Measurements from ENCODE around the gene EPHA3. TPM values are rescaled to one million over a fixed set of nuclear protein-coding genes. Genes with fewer than 3 reads are reported as not detected.

The EPHA3 gene
- total RNA-seq, 4 donors from 2014 or later = 0.53 to 3.3 (median 0.88) TPM

DNA sequence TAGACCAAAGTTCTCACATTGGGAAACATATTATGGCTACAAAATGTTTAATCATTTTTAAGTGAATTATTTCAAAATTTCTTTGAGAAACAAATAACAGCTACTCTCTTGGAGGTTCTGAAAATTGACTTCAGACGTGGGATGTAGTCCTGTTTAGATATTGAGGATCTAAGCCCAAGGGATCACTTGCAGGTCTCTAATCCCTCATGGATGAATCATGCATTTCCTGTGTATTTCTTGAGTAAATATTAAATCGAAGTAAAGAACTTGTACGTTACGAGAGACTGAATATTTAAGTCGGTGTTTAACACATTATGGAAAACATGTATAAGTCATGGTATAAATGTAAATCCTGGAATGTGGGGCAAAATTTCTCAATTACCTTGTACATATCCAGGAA, 119.8 kb downstream of the EPHA3 start:
- no peak for DNase-seq
- no peak overlapping the region for H3K4me3 ChIP-seq
- H3K4me1 ChIP-seq = no peaks in the 10 kb centered on the region
- TF ChIP-seq, protein P1, sequence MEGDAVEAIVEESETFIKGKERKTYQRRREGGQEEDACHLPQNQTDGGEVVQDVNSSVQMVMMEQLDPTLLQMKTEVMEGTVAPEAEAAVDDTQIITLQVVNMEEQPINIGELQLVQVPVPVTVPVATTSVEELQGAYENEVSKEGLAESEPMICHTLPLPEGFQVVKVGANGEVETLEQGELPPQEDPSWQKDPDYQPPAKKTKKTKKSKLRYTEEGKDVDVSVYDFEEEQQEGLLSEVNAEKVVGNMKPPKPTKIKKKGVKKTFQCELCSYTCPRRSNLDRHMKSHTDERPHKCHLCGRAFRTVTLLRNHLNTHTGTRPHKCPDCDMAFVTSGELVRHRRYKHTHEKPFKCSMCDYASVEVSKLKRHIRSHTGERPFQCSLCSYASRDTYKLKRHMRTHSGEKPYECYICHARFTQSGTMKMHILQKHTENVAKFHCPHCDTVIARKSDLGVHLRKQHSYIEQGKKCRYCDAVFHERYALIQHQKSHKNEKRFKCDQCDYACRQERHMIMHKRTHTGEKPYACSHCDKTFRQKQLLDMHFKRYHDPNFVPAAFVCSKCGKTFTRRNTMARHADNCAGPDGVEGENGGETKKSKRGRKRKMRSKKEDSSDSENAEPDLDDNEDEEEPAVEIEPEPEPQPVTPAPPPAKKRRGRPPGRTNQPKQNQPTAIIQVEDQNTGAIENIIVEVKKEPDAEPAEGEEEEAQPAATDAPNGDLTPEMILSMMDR (IDR thresholded peaks at IDR 0.05) = no peak
- H3K9me3 ChIP-seq = no peaks in the 10 kb centered on the region
- no peak overlapping the region for H3K27ac ChIP-seq
- H3K36me3 ChIP-seq = no peaks in the 10 kb centered on the region
- H3K27me3 ChIP-seq = no peaks in the 10 kb centered on the region

DNA sequence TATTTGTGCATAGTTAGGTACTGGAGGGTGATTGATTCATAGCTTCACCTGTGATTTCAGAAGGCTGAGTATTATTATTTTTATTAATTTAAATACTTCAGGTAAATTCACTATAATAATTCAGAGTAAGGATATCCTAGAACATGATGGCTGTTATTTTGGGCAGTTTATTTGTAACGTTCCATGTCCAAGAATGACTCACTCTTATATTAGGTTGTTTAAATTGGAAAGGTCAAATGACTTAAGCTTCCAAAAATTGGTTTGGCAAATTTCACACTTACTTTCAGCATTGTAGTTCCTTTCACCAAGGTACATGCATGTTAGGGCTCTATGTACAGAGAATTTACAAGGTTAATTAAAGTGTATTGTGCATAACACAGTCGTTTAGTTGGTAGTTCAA, 120.2 kb downstream of the EPHA3 start:
- Histone ChIP-seq H3K36me3 (no peaks in the 10 kb centered on the region), H3K27ac (no peak overlapping the region), H3K4me1 (no peaks in the 10 kb centered on the region), H3K9me3 (no peaks in the 10 kb centered on the region), H3K27me3 (no peaks in the 10 kb centered on the region), H3K4me3 (no peak overlapping the region)
- TF ChIP-seq, protein P1 (IDR thresholded peaks at IDR 0.05) = no peak
- TF ChIP-seq POLR2A (IDR thresholded peaks at IDR 0.05) = no peak
- DNase-seq = no peak

DNA sequence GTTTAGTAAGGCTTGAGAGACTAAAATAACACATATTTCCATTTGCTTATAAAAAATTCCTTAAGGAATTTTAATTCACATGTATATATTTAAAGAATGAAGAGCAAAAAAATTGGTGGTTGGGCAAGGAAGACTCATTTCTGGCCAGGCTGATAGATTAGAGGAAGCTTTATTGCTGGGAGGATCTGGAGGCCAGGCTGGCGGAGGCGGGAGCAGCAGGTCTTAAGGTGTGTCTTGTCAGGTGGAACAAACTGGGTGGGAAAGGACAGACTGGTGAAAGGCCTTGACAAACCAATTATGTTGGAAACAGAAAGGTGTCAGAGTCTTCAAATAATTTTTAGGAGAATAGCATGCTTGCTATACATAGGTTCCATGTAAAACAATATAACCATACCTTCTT, 124.7 kb downstream of the EPHA3 start:
- Histone ChIP-seq H3K27me3 (no peaks in the 10 kb centered on the region), H3K27ac (no peak overlapping the region), H3K4me1 (no peaks in the 10 kb centered on the region), H3K4me3 (no peak overlapping the region), H3K9me3 (no peaks in the 10 kb centered on the region), H3K36me3 (no peaks in the 10 kb centered on the region)
- TF ChIP-seq POLR2A (IDR thresholded peaks at IDR 0.05) = no peak
- TF ChIP-seq, protein P1 (IDR thresholded peaks at IDR 0.05) = no peak
- no peak for DNase-seq

DNA sequence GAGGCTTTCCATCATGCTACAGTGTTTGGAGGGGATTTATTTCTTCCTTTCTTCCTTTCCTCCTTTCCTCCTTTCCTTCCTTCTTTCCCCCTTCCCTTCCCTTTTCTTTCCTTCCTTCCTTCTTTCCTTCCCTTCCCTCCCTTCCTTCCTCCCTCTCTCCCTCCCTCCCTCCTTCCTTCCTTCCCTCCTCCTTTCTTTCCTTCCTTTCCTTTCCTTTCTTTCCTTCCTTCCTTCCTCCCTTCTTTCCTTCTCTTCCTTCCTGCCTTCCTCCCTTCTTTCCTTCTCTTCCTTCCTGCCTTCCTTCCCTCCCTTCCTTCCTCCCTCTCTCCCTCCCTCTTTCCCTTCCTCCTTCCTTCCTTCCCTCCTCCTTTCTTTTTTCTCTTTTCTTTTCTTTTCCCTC, 127.2 kb downstream of the EPHA3 start:
- no peak overlapping the region for H3K27ac ChIP-seq
- no peaks in the 10 kb centered on the region for H3K4me1 ChIP-seq
- DNase-seq = no peak
- H3K9me3 ChIP-seq = no peaks in the 10 kb centered on the region
- H3K4me3 ChIP-seq = no peak overlapping the region
- H3K27me3 ChIP-seq = no peaks in the 10 kb centered on the region
- H3K36me3 ChIP-seq = no peaks in the 10 kb centered on the region
- TF ChIP-seq POLR2A (IDR thresholded peaks at IDR 0.05) = no peak
- TF ChIP-seq, protein P1 (IDR thresholded peaks at IDR 0.05) = no peak

DNA sequence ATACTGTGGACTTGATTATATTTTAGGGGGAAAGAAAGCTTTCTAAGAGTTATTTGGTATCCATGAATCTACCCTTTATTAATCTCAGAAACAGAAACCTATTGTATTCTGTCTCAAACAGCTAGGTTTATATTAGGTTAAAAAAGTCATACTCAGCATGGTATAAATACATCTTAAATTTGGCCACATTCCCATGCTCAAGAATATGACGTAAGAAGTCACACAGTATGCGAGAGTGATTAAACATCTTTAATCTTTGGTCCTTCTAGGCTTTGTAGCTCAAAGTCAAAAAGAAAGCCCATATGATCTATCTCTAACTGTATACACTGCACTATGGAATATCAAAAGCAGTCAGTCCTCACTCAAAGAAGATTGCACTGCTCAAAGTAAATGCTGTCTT, 131.4 kb downstream of the EPHA3 start:
- TF ChIP-seq POLR2A (IDR thresholded peaks at IDR 0.05) = no peak
- TF ChIP-seq, protein P1 (IDR thresholded peaks at IDR 0.05) = no peak
- Histone ChIP-seq H3K27ac (no peak overlapping the region), H3K36me3 (no peaks in the 10 kb centered on the region), H3K4me3 (no peak overlapping the region), H3K9me3 (no peaks in the 10 kb centered on the region), H3K27me3 (no peaks in the 10 kb centered on the region), H3K4me1 (no peaks in the 10 kb centered on the region)
- DNase-seq = no peak

DNA sequence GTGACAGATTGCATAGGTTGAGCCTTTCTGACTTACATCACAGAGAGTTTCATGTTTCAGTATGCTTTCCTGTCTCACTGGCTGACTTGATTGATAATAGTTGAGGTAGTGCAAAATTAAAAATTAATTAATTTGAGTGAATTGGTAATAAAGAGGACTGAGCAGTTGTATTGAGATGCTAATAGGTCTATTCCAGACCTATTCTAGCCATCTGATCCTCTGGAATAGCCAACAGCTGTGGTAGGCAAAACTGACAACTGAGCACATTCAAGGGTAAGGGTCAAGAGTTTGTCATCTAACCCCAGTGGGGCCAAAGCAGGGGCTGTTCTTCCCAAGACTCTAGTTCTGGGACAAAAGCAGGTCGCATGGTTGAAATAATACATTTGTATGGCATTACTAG, 132.4 kb downstream of the EPHA3 start:
- Histone ChIP-seq H3K36me3 (no peaks in the 10 kb centered on the region), H3K9me3 (no peaks in the 10 kb centered on the region), H3K4me1 (no peaks in the 10 kb centered on the region), H3K4me3 (no peak overlapping the region), H3K27ac (no peak overlapping the region), H3K27me3 (no peaks in the 10 kb centered on the region)
- TF ChIP-seq, protein P1 (IDR thresholded peaks at IDR 0.05) = no peak
- no peak for DNase-seq
